Nephron progenitor cell (in vitro differentiated cells): ENCODE results near the gene DSCAM.

Experiments
- DNase-seq: peaks from one replicate; pipeline ENCODE4 v3.0.0; 2021
- H3K27ac Mint-ChIP-seq: 2 replicates; pipeline ENCODE4 v1.8.0; 2021; ENCODE audit warnings: mild to moderate bottlenecking, moderate library complexity, mixed read lengths
- H3K27me3 Mint-ChIP-seq: 2 replicates; pipeline ENCODE4 v1.8.0; 2021; ENCODE audit warnings: mild to moderate bottlenecking, low read depth, mixed read lengths; ENCODE audit not compliant: poor library complexity
- H3K36me3 Mint-ChIP-seq: 2 replicates; pipeline ENCODE4 v1.8.0; 2021; ENCODE audit warnings: low read depth, mixed read lengths
- H3K4me1 Mint-ChIP-seq: 2 replicates; pipeline ENCODE4 v1.8.0; 2021; ENCODE audit warnings: mixed read lengths
- H3K4me3 Mint-ChIP-seq: 2 replicates; pipeline ENCODE4 v1.8.0; 2021; ENCODE audit warnings: mild to moderate bottlenecking, moderate library complexity, mixed read lengths
- H3K9me3 Mint-ChIP-seq: 2 replicates; pipeline ENCODE4 v1.8.0; 2021; ENCODE audit warnings: mild to moderate bottlenecking, moderate library complexity, mixed read lengths
- CTCF ChIP-seq: fragments of 200-600 bp; sonication (generic); IDR thresholded peaks from 2 replicates; pipeline ENCODE4 v1.5.0; 2021; ENCODE audit warnings: antibody characterized with exemption

Gene DSCAM

GRCh38 chr21:40471103-40471502 lies 375.9 kb downstream of the DSCAM start:
- Mint-ChIP-seq H3K9me3 (no peaks in the 10 kb centered on the region), H3K4me1 (no peaks in the 10 kb centered on the region), H3K27ac (no peak overlapping the region), H3K4me3 (no peak overlapping the region), H3K27me3 (peaks cover 10% of the 10 kb centered on the region), H3K36me3 (no peaks in the 10 kb centered on the region)
- TF ChIP-seq CTCF: no peak
- DNase-seq: no peak

GRCh38 chr21:40466893-40467483 lies 380.0 kb downstream of the DSCAM start:
- Mint-ChIP-seq H3K4me1 (no peaks in the 10 kb centered on the region), H3K9me3 (no peaks in the 10 kb centered on the region), H3K4me3 (no peak overlapping the region), H3K36me3 (no peaks in the 10 kb centered on the region), H3K27ac (no peak overlapping the region), H3K27me3 (peaks cover 15% of the 10 kb centered on the region)
- no peak for DNase-seq
- TF ChIP-seq CTCF: peak; percentile 58

GRCh38 chr21:40465382-40465781 lies 381.6 kb downstream of the DSCAM start:
- no peak overlapping the region for H3K4me3 Mint-ChIP-seq
- H3K27me3 Mint-ChIP-seq: peaks cover 19% of the 10 kb centered on the region
- H3K36me3 Mint-ChIP-seq: no peaks in the 10 kb centered on the region
- H3K9me3 Mint-ChIP-seq: no peaks in the 10 kb centered on the region
- TF ChIP-seq CTCF: no peak
- no peak overlapping the region for H3K27ac Mint-ChIP-seq
- no peak for DNase-seq
- no peaks in the 10 kb centered on the region for H3K4me1 Mint-ChIP-seq

- Mint-ChIP-seq H3K4me3 (no peak overlapping the region), H3K27me3 (peaks cover 18% of the 10 kb centered on the region), H3K27ac (no peak overlapping the region), H3K4me1 (peaks cover under 1% of the 10 kb centered on the region), H3K9me3 (no peaks in the 10 kb centered on the region), H3K36me3 (no peaks in the 10 kb centered on the region)
- DNase-seq: no peak
- TF ChIP-seq CTCF: no peak
These were observed 383.8 kb downstream of the DSCAM start for GRCh38 chr21:40463176-40463575.

GRCh38 chr21:40461008-40461407 lies 385.9 kb downstream of the DSCAM start:
- no peak overlapping the region for H3K4me3 Mint-ChIP-seq
- no peak for DNase-seq
- H3K4me1 Mint-ChIP-seq: peaks cover 3% of the 10 kb centered on the region
- H3K27ac Mint-ChIP-seq: no peak overlapping the region
- no peaks in the 10 kb centered on the region for H3K36me3 Mint-ChIP-seq
- H3K9me3 Mint-ChIP-seq: no peaks in the 10 kb centered on the region
- TF ChIP-seq CTCF: no peak
- peaks cover 16% of the 10 kb centered on the region for H3K27me3 Mint-ChIP-seq

- Mint-ChIP-seq H3K9me3 (no peaks in the 10 kb centered on the region), H3K27ac (no peak overlapping the region), H3K4me3 (no peak overlapping the region), H3K36me3 (no peaks in the 10 kb centered on the region), H3K27me3 (peaks cover 11% of the 10 kb centered on the region), H3K4me1 (peaks cover 25% of the 10 kb centered on the region)
- no peak for TF ChIP-seq CTCF
- no peak for DNase-seq
These were observed 389.2 kb downstream of the DSCAM start for GRCh38 chr21:40457741-40458140.
